ENCODE results near the gene ACTA2.

The ACTA2 gene

GRCh38 chr10:88952647-88953111 lies at the start of gene ACTA2:
Gene ACTA2, minus strand, starts transcription at chr10:88952773. Its CDS starts 3,843 bp downstream, at chr10:88948930.
- DNase-seq = no peak

- DNase-seq = no peak
Measured at GRCh38 chr10:89001729-89002072, 49.1 kb upstream of the ACTA2 start.

GRCh38 chr10:89001024-89001728 lies 48.6 kb upstream of the ACTA2 start:
- peak; percentile 3 for DNase-seq

- DNase-seq = no peak
Measured at GRCh38 chr10:88999625-89000024, 47.1 kb upstream of the ACTA2 start.

- peak; percentile 59 for DNase-seq
Measured at GRCh38 chr10:88996927-88997326, 44.4 kb upstream of the ACTA2 start.

- DNase-seq = no peak
Measured at GRCh38 chr10:88995156-88995876, 42.7 kb upstream of the ACTA2 start.

- DNase-seq = no peak
Measured at GRCh38 chr10:88994019-88994418, 41.4 kb upstream of the ACTA2 start.

GRCh38 chr10:88992921-88993524 lies 40.5 kb upstream of the ACTA2 start:
- no peak for DNase-seq

GRCh38 chr10:88991899-88992320 lies 39.3 kb upstream of the ACTA2 start:
- DNase-seq = peak; percentile 38

- DNase-seq = peak; percentile 36
Measured at GRCh38 chr10:88991161-88991898, 38.8 kb upstream of the ACTA2 start.

- peak; percentile 37 for DNase-seq
Measured at GRCh38 chr10:88990384-88991160, 38.0 kb upstream of the ACTA2 start, which contains the start of gene FAS. Gene FAS, plus strand, starts transcription at chr10:88990798. Its CDS starts 79 bp downstream, at chr10:88990877.

GRCh38 chr10:88989824-88990383 lies 37.3 kb upstream of the ACTA2 start:
- DNase-seq = peak; percentile 78

GRCh38 chr10:88989423-88989822 lies 36.9 kb upstream of the ACTA2 start:
- DNase-seq = no peak

GRCh38 chr10:88987840-88988239 lies 35.3 kb upstream of the ACTA2 start:
- no peak for DNase-seq

GRCh38 chr10:88987243-88987725 lies 34.7 kb upstream of the ACTA2 start:
- DNase-seq = peak; percentile 77

GRCh38 chr10:88986549-88987242 lies 34.1 kb upstream of the ACTA2 start:
- DNase-seq = peak; percentile 26

GRCh38 chr10:88984525-88984924 lies 32.0 kb upstream of the ACTA2 start:
- no peak for DNase-seq

GRCh38 chr10:88983939-88984338 lies 31.4 kb upstream of the ACTA2 start:
- DNase-seq = no peak

GRCh38 chr10:88983206-88983605 lies 30.6 kb upstream of the ACTA2 start:
- no peak for DNase-seq

- no peak for DNase-seq
Measured at GRCh38 chr10:88982366-88982765, 29.8 kb upstream of the ACTA2 start.

GRCh38 chr10:88981435-88981834 lies 28.9 kb upstream of the ACTA2 start:
- no peak for DNase-seq

Measured in MV-4-11 (cell line).